Lung (tissue), 13 donors: ENCODE results near the gene TRPM2. TPM values are rescaled to one million over a fixed set of nuclear protein-coding genes. Genes with fewer than 3 reads are reported as not detected.

Experiments
- ATAC-seq: fragments of 200-7000 bp; cut with Tn5 transposase; one replicate; pipeline ENCODE4 v1.9.1; 2020; ENCODE audit warnings: moderate number of reproducible peaks; ENCODE audit not compliant: insufficient read depth, low FRiP score
- DNase-seq, 3 donors: peaks; one replicate each; pipeline ENCODE4 v3.0.0-alpha.2; 2013 to 2017
- H3K27ac ChIP-seq, 2 donors: one replicate each; pipeline ENCODE4 v1.5.1; 2013; ENCODE audit warnings: mild to moderate bottlenecking in 2 of 2, moderate library complexity in 2 of 2, control low read depth in 1 of 2, inconsistent platforms in 1 of 2, low read depth in 1 of 2, low read length in 1 of 2
- H3K27me3 ChIP-seq, 3 donors: one replicate each; pipeline ENCODE4 v1.5.1; 2013; ENCODE audit warnings: low read length in 2 of 3; ENCODE audit not compliant: control insufficient read depth in 3 of 3, insufficient read depth in 3 of 3
- H3K36me3 ChIP-seq, 4 donors: one replicate each; pipeline ENCODE4 v1.5.1; 2013; ENCODE audit warnings: low read length in 4 of 4, mild to moderate bottlenecking in 1 of 4, moderate library complexity in 1 of 4; ENCODE audit not compliant: control insufficient read depth in 4 of 4, insufficient read depth in 4 of 4
- H3K4me1 ChIP-seq, 5 donors: one replicate each; pipeline ENCODE4 v1.5.1; 2013; ENCODE audit warnings: low read length in 5 of 5, mild to moderate bottlenecking in 2 of 5, moderate library complexity in 1 of 5; ENCODE audit not compliant: control insufficient read depth in 5 of 5, insufficient read depth in 5 of 5
- H3K4me3 ChIP-seq: one replicate; pipeline ENCODE4 v1.5.1; 2013; ENCODE audit warnings: mild to moderate bottlenecking, control low read depth, moderate library complexity
- H3K9ac ChIP-seq, 2 donors: one replicate each; pipeline ENCODE4 v1.5.1; 2013; ENCODE audit warnings: low read length in 2 of 2, control low read depth in 1 of 2; ENCODE audit not compliant: insufficient read depth in 1 of 2
- H3K9me3 ChIP-seq, 4 donors: one replicate each; pipeline ENCODE4 v1.5.1; 2013; ENCODE audit warnings: low read length in 3 of 4, mild to moderate bottlenecking in 1 of 4, moderate library complexity in 1 of 4; ENCODE audit not compliant: control insufficient read depth in 4 of 4, insufficient read depth in 3 of 4
- WGBS, 2 donors: extraction: QIAGEN DNeasy Blood & Tissue Kit; methylation state at CpG; one replicate each; pipeline ENCODE4 v1.1.7; 2013; 5-methylcytosine and 5-hydroxymethylcytosine counted together
- polyA plus RNA-seq, 2 donors: library from polyadenylated mRNA; stranded (reverse); fragments of 200-250 nt; gene quantifications; one replicate each; pipeline ENCODE4 v1.2.1, GENCODE V29; 2013
- small RNA-seq: library from RNA; depleted of rRNA; stranded (forward); fragments of <200 nt; gene quantifications from one replicate; pipeline ENCODE3, GENCODE V24; 2014; ENCODE audit warnings: low replicate concordance
- total RNA-seq, 2 donors: library from RNA; depleted of rRNA in 1 of 2; stranded (reverse); fragments of >200 nt in 1 of 2; gene quantifications; one replicate each; pipeline ENCODE4 v1.2.1, GENCODE V29; 2014 to 2021
- TF ChIP-seq, protein P1 (sequence below): IDR thresholded peaks from 2 replicates; pipeline ENCODE4 v1.5.1; 2012; ENCODE audit warnings: mild to moderate bottlenecking; ENCODE audit errors: control extremely low read depth, extremely low read depth
- donor health status: control.
- donor health status: control.
- donor health status: Bipolar disorder and iron deficiency.
- donor health status: healthy.
- donor health status: DM: yes; HTN: yes; CAD: no.

TRPM2 gene
- total and polyA plus RNA-seq, 4 donors: 5.9 to 26.2 (median 10.3) TPM

DNA sequence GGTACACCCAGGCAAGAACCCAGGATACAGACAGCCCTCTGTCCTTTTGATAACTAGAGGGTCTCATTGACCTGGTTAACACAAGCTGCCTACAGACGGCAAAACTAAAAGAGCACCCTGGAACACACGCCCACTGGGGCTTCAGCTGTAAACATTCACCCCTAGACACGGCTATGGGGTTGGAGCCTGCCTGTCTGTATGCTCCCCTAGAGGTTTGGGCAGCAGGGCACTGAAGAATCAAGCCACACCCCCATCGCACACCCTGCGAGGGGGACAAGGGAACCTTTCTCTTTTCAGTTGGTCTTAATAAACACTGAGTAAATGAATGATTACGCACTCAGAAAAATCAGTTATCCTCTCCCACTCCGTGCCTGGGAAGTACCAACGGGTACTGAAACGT, 137.4 kb downstream of the TRPM2 start:
- DNase-seq (no peak), ATAC-seq (no peak)
- Histone ChIP-seq H3K4me3 (no peak overlapping the region), H3K27ac (no peak overlapping the region), H3K9me3 (peaks cover 0 to 14% (median 7%) of the 10 kb centered on the region in 4 donors), H3K27me3 (no peaks in the 10 kb centered on the region), H3K9ac (no peak overlapping the region), H3K36me3 (no peaks in the 10 kb centered on the region), H3K4me1 (peaks cover 0 to 2% (median 0%) of the 10 kb centered on the region in 5 donors)
- 86 to 91% methylated on average over 9 of the region's 9 CpGs for WGBS, 2 donors
- TF ChIP-seq, protein P1, sequence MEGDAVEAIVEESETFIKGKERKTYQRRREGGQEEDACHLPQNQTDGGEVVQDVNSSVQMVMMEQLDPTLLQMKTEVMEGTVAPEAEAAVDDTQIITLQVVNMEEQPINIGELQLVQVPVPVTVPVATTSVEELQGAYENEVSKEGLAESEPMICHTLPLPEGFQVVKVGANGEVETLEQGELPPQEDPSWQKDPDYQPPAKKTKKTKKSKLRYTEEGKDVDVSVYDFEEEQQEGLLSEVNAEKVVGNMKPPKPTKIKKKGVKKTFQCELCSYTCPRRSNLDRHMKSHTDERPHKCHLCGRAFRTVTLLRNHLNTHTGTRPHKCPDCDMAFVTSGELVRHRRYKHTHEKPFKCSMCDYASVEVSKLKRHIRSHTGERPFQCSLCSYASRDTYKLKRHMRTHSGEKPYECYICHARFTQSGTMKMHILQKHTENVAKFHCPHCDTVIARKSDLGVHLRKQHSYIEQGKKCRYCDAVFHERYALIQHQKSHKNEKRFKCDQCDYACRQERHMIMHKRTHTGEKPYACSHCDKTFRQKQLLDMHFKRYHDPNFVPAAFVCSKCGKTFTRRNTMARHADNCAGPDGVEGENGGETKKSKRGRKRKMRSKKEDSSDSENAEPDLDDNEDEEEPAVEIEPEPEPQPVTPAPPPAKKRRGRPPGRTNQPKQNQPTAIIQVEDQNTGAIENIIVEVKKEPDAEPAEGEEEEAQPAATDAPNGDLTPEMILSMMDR: no peak

Small RNAs within 50 kb of the gene (small RNA-seq; reads per million reads assigned to genes)
- gene RF00285: not detected

Other genes with a start within 250 kb of the TRPM2 start
- 10 to 100 TPM; 10.3 to 20.4 TPM for gene PWP2, start 246.2 kb upstream of the TRPM2 start, total RNA-seq
- gene PWP2, start 246.2 kb upstream of the TRPM2 start, polyA plus RNA-seq: 1 to 10 TPM; 3.6 to 8.9 TPM
- 10 to 100 TPM in 1 of 2 donors, 1 to 10 TPM in 1; 9.8 to 29.4 TPM for gene GATD3, start 219.9 kb upstream of the TRPM2 start, total RNA-seq
- 10 to 100 TPM in 1 of 2 donors, 1 to 10 TPM in 1; 6.5 to 48.5 TPM for gene GATD3, start 219.9 kb upstream of the TRPM2 start, polyA plus RNA-seq
- 1 to 10 TPM; 1.6 to 4.0 TPM for gene ICOSLG, start 112.7 kb upstream of the TRPM2 start, total RNA-seq
- 1 to 10 TPM; 2.5 to 2.9 TPM for gene ICOSLG, start 112.7 kb upstream of the TRPM2 start, polyA plus RNA-seq
- gene DNMT3L, start 91.7 kb upstream of the TRPM2 start, total RNA-seq: not detected
- not detected for gene DNMT3L, start 91.7 kb upstream of the TRPM2 start, polyA plus RNA-seq
- gene AIRE, start 67.7 kb upstream of the TRPM2 start, total RNA-seq: under 1 TPM in 1 of 2 donors, not detected in 1; 0.37 TPM
- gene AIRE, start 67.7 kb upstream of the TRPM2 start, polyA plus RNA-seq: not detected
- 100 to 1,000 TPM in 1 of 2 donors, 10 to 100 TPM in 1; 99.0 to 129 TPM for gene PFKL, start 53.6 kb upstream of the TRPM2 start, total RNA-seq
- 100 to 1,000 TPM in 1 of 2 donors, 10 to 100 TPM in 1; 63.4 to 106 TPM for gene PFKL, start 53.6 kb upstream of the TRPM2 start, polyA plus RNA-seq
- 10 to 100 TPM; 24.3 to 45.3 TPM for gene CFAP410, start 14.2 kb upstream of the TRPM2 start, total RNA-seq
- 10 to 100 TPM; 33.7 to 72.7 TPM for gene CFAP410, start 14.2 kb upstream of the TRPM2 start, polyA plus RNA-seq
- 1 to 10 TPM; 2.8 to 3.6 TPM for gene LRRC3, start 101.9 kb downstream of the TRPM2 start, total RNA-seq
- 1 to 10 TPM; 1.4 to 2.0 TPM for gene LRRC3, start 101.9 kb downstream of the TRPM2 start, polyA plus RNA-seq
- gene KRTAP10-1, start 186.6 kb downstream of the TRPM2 start, total RNA-seq: not detected
- gene KRTAP10-1, start 186.6 kb downstream of the TRPM2 start, polyA plus RNA-seq: not detected
- not detected for gene KRTAP10-2, start 197.9 kb downstream of the TRPM2 start, total RNA-seq
- gene KRTAP10-2, start 197.9 kb downstream of the TRPM2 start, polyA plus RNA-seq: not detected
- gene KRTAP10-3, start 205.2 kb downstream of the TRPM2 start, total RNA-seq: not detected
- gene KRTAP10-3, start 205.2 kb downstream of the TRPM2 start, polyA plus RNA-seq: not detected
- not detected for gene KRTAP10-4, start 220.1 kb downstream of the TRPM2 start, total RNA-seq
- gene KRTAP10-4, start 220.1 kb downstream of the TRPM2 start, polyA plus RNA-seq: not detected
- not detected for gene KRTAP10-5, start 227.0 kb downstream of the TRPM2 start, total RNA-seq
- not detected for gene KRTAP10-5, start 227.0 kb downstream of the TRPM2 start, polyA plus RNA-seq
- not detected for gene KRTAP10-6, start 238.9 kb downstream of the TRPM2 start, total RNA-seq
- gene KRTAP10-6, start 238.9 kb downstream of the TRPM2 start, polyA plus RNA-seq: not detected
- not detected for gene KRTAP10-7, start 247.0 kb downstream of the TRPM2 start, total RNA-seq
- gene KRTAP10-7, start 247.0 kb downstream of the TRPM2 start, polyA plus RNA-seq: not detected